Activated CD8-positive, alpha-beta T cell treated with anti-CD3 and anti-CD28 coated beads for 36 hours (primary cell): Measurements from ENCODE around the gene PLXNB1. TPM values are rescaled to one million over a fixed set of nuclear protein-coding genes. Genes with fewer than 3 reads are reported as not detected.
"Not testable (repeated sequence)": the region's sequence is repeated elsewhere in the genome, so short reads cannot be mapped to it uniquely, and the experiment has no call there.

Experiments used
- ATAC-seq: fragments of 200-7000 bp; cut with Tn5 transposase; one replicate; pipeline ENCODE4 v1.10.0; 2021; ENCODE audit warnings: mild to moderate bottlenecking, moderate library complexity
- CTCF ChIA-PET: fragments of 350-600 bp; sonication (Branson Sonifier 250); formaldehyde crosslinking; loops from one replicate; lab custom pipeline; 2021; ENCODE audit warnings: antibody characterized with exemption; lab: Charles Lee
- POLR2A ChIA-PET: fragments of 350-600 bp; sonication (Branson Sonifier 250); formaldehyde crosslinking; loops from one replicate; lab custom pipeline; 2021; ENCODE audit warnings: antibody characterized with exemption; lab: Charles Lee
- DNase-seq: peaks from one replicate; pipeline ENCODE4 v3.0.0-alpha.2; 2020
- H3K27ac Mint-ChIP-seq: one replicate; pipeline ENCODE4 v1.8.0; 2021; ENCODE audit warnings: mild to moderate bottlenecking, mixed read lengths
- H3K27me3 Mint-ChIP-seq: one replicate; pipeline ENCODE4 v1.8.0; 2021; ENCODE audit warnings: mixed read lengths
- H3K36me3 Mint-ChIP-seq: one replicate; pipeline ENCODE4 v1.8.0; 2021; ENCODE audit warnings: low read depth, mixed read lengths
- H3K4me1 Mint-ChIP-seq: one replicate; pipeline ENCODE4 v1.8.0; 2021; ENCODE audit warnings: low read depth, mixed read lengths
- H3K4me3 Mint-ChIP-seq: one replicate; pipeline ENCODE4 v1.8.0; 2021; ENCODE audit warnings: mild to moderate bottlenecking, moderate library complexity, mixed read lengths
- H3K9me3 Mint-ChIP-seq: one replicate; pipeline ENCODE4 v1.8.0; 2021; ENCODE audit warnings: mixed read lengths
- CTCF ChIP-seq: fragments of 200-600 bp; IDR thresholded peaks from one replicate; pipeline ENCODE4 v1.8.0; 2022; ENCODE audit warnings: antibody characterized with exemption, mild to moderate bottlenecking
- intact Hi-C: fragments of 100-400 bp; cut with micrococcal nuclease; formaldehyde crosslinking; loops from one replicate; pipeline ENCODE4 v1.10.0; 2022
- total RNA-seq, 2 experiments: library from RNA; stranded (reverse); gene quantifications; one replicate each; pipeline ENCODE4 v1.2.3, GENCODE V29; 2021

Gene PLXNB1
- total RNA-seq, 2 experiments from 2014 or later: 3.7 TPM

- H3K4me1 Mint-ChIP-seq: peaks cover 42% of the 10 kb centered on the region
- peak overlapping the region; percentile 34 for H3K27ac Mint-ChIP-seq
- CTCF ChIA-PET: interaction anchor here (1.0 to 1.5 kb wide), 4 partner anchors 31 to 81 kb away, joined by 3 to 5 read pairs (median 3); no protein-coding TSS in a partner anchor
- H3K36me3 Mint-ChIP-seq: peaks cover 3% of the 10 kb centered on the region
- POLR2A ChIA-PET: interaction anchor here (1.0 to 2.9 kb wide), 4 partner anchors 9 to 40 kb away, joined by 3 to 18 read pairs (median 4); a partner anchor contains a TSS
- no peak overlapping the region for H3K4me3 Mint-ChIP-seq
- ATAC-seq (no peak), DNase-seq (no peak)
- no peak for TF ChIP-seq CTCF
- intact Hi-C loops: no loop called here
- H3K9me3 Mint-ChIP-seq: no peaks in the 10 kb centered on the region
- H3K27me3 Mint-ChIP-seq: no peaks in the 10 kb centered on the region
Measured at GRCh38 chr3:48476426-48477053, 46.7 kb upstream of the PLXNB1 start.

- Mint-ChIP-seq H3K36me3 (peaks cover 7% of the 10 kb centered on the region), H3K9me3 (no peaks in the 10 kb centered on the region), H3K4me1 (peaks cover 50% of the 10 kb centered on the region), H3K27me3 (no peaks in the 10 kb centered on the region), H3K4me3 (no peak overlapping the region), H3K27ac (peak overlapping the region; percentile 71)
- POLR2A ChIA-PET: interaction anchor here (1.0 to 3.6 kb wide), 2 partner anchors 8 to 29 kb away, joined by 4 to 11 read pairs; partner anchors contain the start of gene SHISA5
- no peak for DNase-seq
- ATAC-seq: no peak
- intact Hi-C loops: no loop called here
- TF ChIP-seq CTCF: no peak
- CTCF ChIA-PET: interaction anchor here (2.7 kb wide), 1 partner anchor 32 kb away, joined by 8 read pairs; no protein-coding TSS in a partner anchor
Measured at GRCh38 chr3:48475188-48475587, 45.3 kb upstream of the PLXNB1 start.

GRCh38 chr3:48474619-48475018, 44.7 kb upstream of the PLXNB1 start:
- ATAC-seq: no peak
- H3K4me1 Mint-ChIP-seq: peaks cover 52% of the 10 kb centered on the region
- intact Hi-C loops: loop anchor here (5.0 kb wide), 2 partner anchors 33 to 73 kb away; no protein-coding TSS in a partner anchor

GRCh38 chr3:48474031-48474430, 44.1 kb upstream of the PLXNB1 start:
- CTCF ChIA-PET: interaction anchor here (0.6 to 4.9 kb wide), 15 partner anchors 11 to 286 kb away, joined by 3 to 35 read pairs (median 4); partner anchors contain the start of genes CDC25A, PFKFB4 and SLC26A6
- not testable (repeated sequence) for H3K27me3 Mint-ChIP-seq, DNase-seq, ATAC-seq, H3K9me3 Mint-ChIP-seq, H3K4me3 Mint-ChIP-seq
- POLR2A ChIA-PET: interaction anchor here (1.1 to 3.6 kb wide), 6 partner anchors 9 to 85 kb away, joined by 4 to 12 read pairs (median 8); partner anchors contain the start of genes CCDC51, PFKFB4, SHISA5 and TMA7
- H3K36me3 Mint-ChIP-seq: peaks cover 16% of the 10 kb centered on the region
- H3K27ac Mint-ChIP-seq: peak overlapping the region; percentile 49
- intact Hi-C loops: loop anchor here (5.0 kb wide), 2 partner anchors 33 to 73 kb away; no protein-coding TSS in a partner anchor
- H3K4me1 Mint-ChIP-seq: peaks cover 53% of the 10 kb centered on the region

More at GRCh38 chr3:48474619-48475018, 44.7 kb upstream of the PLXNB1 start:
- peaks cover 10% of the 10 kb centered on the region for H3K36me3 Mint-ChIP-seq
- ChIA-PET POLR2A (interaction anchor here (3.6 kb wide), 1 partner anchor 30 kb away, joined by 11 read pairs; the partner anchor contains the start of gene SHISA5), CTCF (interaction anchor here (2.7 kb wide), 1 partner anchor 32 kb away, joined by 8 read pairs; no protein-coding TSS in a partner anchor)
- H3K4me3 Mint-ChIP-seq: no peak overlapping the region
- no peak for DNase-seq
- no peaks in the 10 kb centered on the region for H3K9me3 Mint-ChIP-seq
- no peak for TF ChIP-seq CTCF
- peak overlapping the region; percentile 71 for H3K27ac Mint-ChIP-seq
- no peaks in the 10 kb centered on the region for H3K27me3 Mint-ChIP-seq

GRCh38 chr3:48473617-48473952, 43.7 kb upstream of the PLXNB1 start:
- no peak for DNase-seq
- ChIA-PET CTCF (interaction anchor here (0.6 to 4.9 kb wide), 20 partner anchors 11 to 285 kb away, joined by 3 to 35 read pairs (median 4); partner anchors contain the start of genes CCDC51, CDC25A, PFKFB4 and SLC26A6), POLR2A (interaction anchor here (0.9 to 3.6 kb wide), 11 partner anchors 9 to 556 kb away, joined by 3 to 12 read pairs (median 5); partner anchors contain the start of genes ATRIP, CCDC51, IMPDH2 and PFKFB4)
- no peak for ATAC-seq
- intact Hi-C loops: loop anchor here (5.0 kb wide), 2 partner anchors 34 to 74 kb away; no protein-coding TSS in a partner anchor
- peak overlapping the region; percentile 96 for H3K27ac Mint-ChIP-seq
- no peak for TF ChIP-seq CTCF
- H3K36me3 Mint-ChIP-seq: peaks cover 17% of the 10 kb centered on the region
- no peaks in the 10 kb centered on the region for H3K9me3 Mint-ChIP-seq
- H3K4me1 Mint-ChIP-seq: peaks cover 53% of the 10 kb centered on the region
- H3K4me3 Mint-ChIP-seq: peak overlapping the region; percentile 80
- no peaks in the 10 kb centered on the region for H3K27me3 Mint-ChIP-seq
